IPS-15b (cell line): ENCODE measurements around the gene CCDC78.
A peak's percentile ranks its signal among the peaks of the same experiment; 100 is the strongest.
"Not testable (repeated sequence)": the region's sequence is repeated elsewhere in the genome, so short reads cannot be mapped to it uniquely, and the experiment has no call there.

Source experiments
- H3K27me3 ChIP-seq: one replicate; pipeline ENCODE4 v1.6.1; 2013; ENCODE audit warnings: low read length; ENCODE audit not compliant: control insufficient read depth, insufficient read depth
- H3K36me3 ChIP-seq: one replicate; pipeline ENCODE4 v1.6.1; 2013; ENCODE audit warnings: low read length; ENCODE audit not compliant: control insufficient read depth, insufficient read depth
- H3K4me1 ChIP-seq: one replicate; pipeline ENCODE4 v1.6.1; 2013; ENCODE audit warnings: mild to moderate bottlenecking, low read length; ENCODE audit not compliant: control insufficient read depth, insufficient read depth
- H3K4me3 ChIP-seq: one replicate; pipeline ENCODE4 v1.5.1; 2013; ENCODE audit warnings: low read depth, low read length
- H3K9ac ChIP-seq: one replicate; pipeline ENCODE4 v1.6.1; 2013; ENCODE audit warnings: low read depth, mild to moderate bottlenecking, low read length
- H3K9me3 ChIP-seq: one replicate; pipeline ENCODE4 v1.6.1; 2013; ENCODE audit warnings: mild to moderate bottlenecking, low read length; ENCODE audit not compliant: control insufficient read depth, insufficient read depth

Gene CCDC78

GRCh38 chr16:759110-759910 is 33.1 kb upstream of the CCDC78 start:
- Histone ChIP-seq H3K4me1 (no peaks in the 10 kb centered on the region), H3K9me3 (no peaks in the 10 kb centered on the region), H3K9ac (no peak overlapping the region), H3K4me3 (no peak overlapping the region), H3K36me3 (no peaks in the 10 kb centered on the region), H3K27me3 (no peaks in the 10 kb centered on the region)

- peaks cover 4% of the 10 kb centered on the region for H3K4me1 ChIP-seq
- H3K27me3 ChIP-seq = no peaks in the 10 kb centered on the region
- H3K36me3 ChIP-seq = no peaks in the 10 kb centered on the region
- no peaks in the 10 kb centered on the region for H3K9me3 ChIP-seq
- H3K9ac ChIP-seq = no peak overlapping the region
- no peak overlapping the region for H3K4me3 ChIP-seq
Measured at GRCh38 chr16:756428-756827, 30.2 kb upstream of the CCDC78 start.

- Histone ChIP-seq H3K9me3 (no peaks in the 10 kb centered on the region), H3K36me3 (no peaks in the 10 kb centered on the region), H3K9ac (no peak overlapping the region), H3K4me1 (peaks cover 8% of the 10 kb centered on the region), H3K27me3 (no peaks in the 10 kb centered on the region), H3K4me3 (no peak overlapping the region)
Measured at GRCh38 chr16:754656-755055, 28.4 kb upstream of the CCDC78 start.

GRCh38 chr16:754121-754607 is 27.9 kb upstream of the CCDC78 start:
- not testable (repeated sequence) for H3K4me3 ChIP-seq, H3K9me3 ChIP-seq, H3K36me3 ChIP-seq, H3K27me3 ChIP-seq, H3K4me1 ChIP-seq, H3K9ac ChIP-seq

GRCh38 chr16:752007-752312 is 25.7 kb upstream of the CCDC78 start:
- H3K36me3 ChIP-seq = no peaks in the 10 kb centered on the region
- no peak overlapping the region for H3K9ac ChIP-seq
- peak overlapping the region; percentile 11 for H3K4me3 ChIP-seq
- H3K9me3 ChIP-seq = no peaks in the 10 kb centered on the region
- peaks cover 8% of the 10 kb centered on the region for H3K4me1 ChIP-seq
- H3K27me3 ChIP-seq = no peaks in the 10 kb centered on the region

- Histone ChIP-seq H3K9ac (no peak overlapping the region), H3K36me3 (no peaks in the 10 kb centered on the region), H3K4me3 (peak overlapping the region; percentile 11), H3K4me1 (peaks cover 8% of the 10 kb centered on the region), H3K9me3 (no peaks in the 10 kb centered on the region), H3K27me3 (no peaks in the 10 kb centered on the region)
Measured at GRCh38 chr16:751152-752006, 25.1 kb upstream of the CCDC78 start.

- Histone ChIP-seq H3K4me3 (no peak overlapping the region), H3K9ac (no peak overlapping the region), H3K36me3 (no peaks in the 10 kb centered on the region), H3K27me3 (no peaks in the 10 kb centered on the region), H3K9me3 (no peaks in the 10 kb centered on the region), H3K4me1 (peaks cover 8% of the 10 kb centered on the region)
Measured at GRCh38 chr16:750485-750884, 24.2 kb upstream of the CCDC78 start.

- Histone ChIP-seq H3K9me3 (no peaks in the 10 kb centered on the region), H3K36me3 (no peaks in the 10 kb centered on the region), H3K4me1 (peaks cover 8% of the 10 kb centered on the region), H3K9ac (no peak overlapping the region), H3K27me3 (no peaks in the 10 kb centered on the region), H3K4me3 (no peak overlapping the region)
Measured at GRCh38 chr16:749010-749409, 22.8 kb upstream of the CCDC78 start.

GRCh38 chr16:747978-748746 is 21.9 kb upstream of the CCDC78 start:
- no peaks in the 10 kb centered on the region for H3K9me3 ChIP-seq

GRCh38 chr16:746637-747036 is 20.4 kb upstream of the CCDC78 start:
- no peaks in the 10 kb centered on the region for H3K27me3 ChIP-seq
- peaks cover 5% of the 10 kb centered on the region for H3K4me1 ChIP-seq
- no peaks in the 10 kb centered on the region for H3K36me3 ChIP-seq
- no peak overlapping the region for H3K4me3 ChIP-seq
- H3K9me3 ChIP-seq = no peaks in the 10 kb centered on the region
- H3K9ac ChIP-seq = no peak overlapping the region

More at GRCh38 chr16:747978-748746, 21.9 kb upstream of the CCDC78 start:
- Histone ChIP-seq H3K4me1 (peaks cover 8% of the 10 kb centered on the region), H3K9ac (no peak overlapping the region), H3K36me3 (no peaks in the 10 kb centered on the region), H3K27me3 (no peaks in the 10 kb centered on the region), H3K4me3 (no peak overlapping the region)

GRCh38 chr16:745739-746138 is 19.5 kb upstream of the CCDC78 start:
- no peaks in the 10 kb centered on the region for H3K27me3 ChIP-seq
- no peak overlapping the region for H3K4me3 ChIP-seq
- H3K9ac ChIP-seq = no peak overlapping the region
- no peaks in the 10 kb centered on the region for H3K4me1 ChIP-seq
- H3K36me3 ChIP-seq = no peaks in the 10 kb centered on the region
- no peaks in the 10 kb centered on the region for H3K9me3 ChIP-seq
